Measurements from ENCODE around the gene CDH23. TPM values are rescaled to one million over a fixed set of nuclear protein-coding genes. Genes with fewer than 3 reads are reported as not detected.

Gene CDH23
- polyA plus RNA-seq, 1 donor from 2014 or later = 6.6 TPM

- Histone ChIP-seq H3K9ac (ENCODE audit: low read length) (no peak overlapping the region), H3K27ac (ENCODE audit: low read length) (no peak overlapping the region), H3K4me2 (ENCODE audit: low read length) (no peak overlapping the region), H3F3A (ENCODE audit: insufficient read depth, low read length, poor library complexity, severe bottlenecking) (no peaks in the 10 kb centered on the region), H2AFZ (ENCODE audit: low read depth, low read length) (no peak overlapping the region), H4K20me1 (ENCODE audit: insufficient read depth) (no peaks in the 10 kb centered on the region), H3K9me3 (ENCODE audit: low read length) (no peaks in the 10 kb centered on the region), H3K4me3 (ENCODE audit: low read length) (no peak overlapping the region), H3K36me3 (ENCODE audit: insufficient read depth, low read length) (no peaks in the 10 kb centered on the region), H3K79me2 (replicated peaks; ENCODE audit: insufficient read depth, low read length) (no peaks in the 10 kb centered on the region), H3K27me3 (ENCODE audit: insufficient read depth, low read depth, low read length) (no peaks in the 10 kb centered on the region), H3K9me2 (ENCODE audit: insufficient read depth, low read length) (no peaks in the 10 kb centered on the region)
- TF ChIP-seq, protein P1, sequence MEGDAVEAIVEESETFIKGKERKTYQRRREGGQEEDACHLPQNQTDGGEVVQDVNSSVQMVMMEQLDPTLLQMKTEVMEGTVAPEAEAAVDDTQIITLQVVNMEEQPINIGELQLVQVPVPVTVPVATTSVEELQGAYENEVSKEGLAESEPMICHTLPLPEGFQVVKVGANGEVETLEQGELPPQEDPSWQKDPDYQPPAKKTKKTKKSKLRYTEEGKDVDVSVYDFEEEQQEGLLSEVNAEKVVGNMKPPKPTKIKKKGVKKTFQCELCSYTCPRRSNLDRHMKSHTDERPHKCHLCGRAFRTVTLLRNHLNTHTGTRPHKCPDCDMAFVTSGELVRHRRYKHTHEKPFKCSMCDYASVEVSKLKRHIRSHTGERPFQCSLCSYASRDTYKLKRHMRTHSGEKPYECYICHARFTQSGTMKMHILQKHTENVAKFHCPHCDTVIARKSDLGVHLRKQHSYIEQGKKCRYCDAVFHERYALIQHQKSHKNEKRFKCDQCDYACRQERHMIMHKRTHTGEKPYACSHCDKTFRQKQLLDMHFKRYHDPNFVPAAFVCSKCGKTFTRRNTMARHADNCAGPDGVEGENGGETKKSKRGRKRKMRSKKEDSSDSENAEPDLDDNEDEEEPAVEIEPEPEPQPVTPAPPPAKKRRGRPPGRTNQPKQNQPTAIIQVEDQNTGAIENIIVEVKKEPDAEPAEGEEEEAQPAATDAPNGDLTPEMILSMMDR (IDR thresholded peaks at IDR 0.05; ENCODE audit: poor library complexity, severe bottlenecking) = no peak
- TF ChIP-seq, protein P2, sequence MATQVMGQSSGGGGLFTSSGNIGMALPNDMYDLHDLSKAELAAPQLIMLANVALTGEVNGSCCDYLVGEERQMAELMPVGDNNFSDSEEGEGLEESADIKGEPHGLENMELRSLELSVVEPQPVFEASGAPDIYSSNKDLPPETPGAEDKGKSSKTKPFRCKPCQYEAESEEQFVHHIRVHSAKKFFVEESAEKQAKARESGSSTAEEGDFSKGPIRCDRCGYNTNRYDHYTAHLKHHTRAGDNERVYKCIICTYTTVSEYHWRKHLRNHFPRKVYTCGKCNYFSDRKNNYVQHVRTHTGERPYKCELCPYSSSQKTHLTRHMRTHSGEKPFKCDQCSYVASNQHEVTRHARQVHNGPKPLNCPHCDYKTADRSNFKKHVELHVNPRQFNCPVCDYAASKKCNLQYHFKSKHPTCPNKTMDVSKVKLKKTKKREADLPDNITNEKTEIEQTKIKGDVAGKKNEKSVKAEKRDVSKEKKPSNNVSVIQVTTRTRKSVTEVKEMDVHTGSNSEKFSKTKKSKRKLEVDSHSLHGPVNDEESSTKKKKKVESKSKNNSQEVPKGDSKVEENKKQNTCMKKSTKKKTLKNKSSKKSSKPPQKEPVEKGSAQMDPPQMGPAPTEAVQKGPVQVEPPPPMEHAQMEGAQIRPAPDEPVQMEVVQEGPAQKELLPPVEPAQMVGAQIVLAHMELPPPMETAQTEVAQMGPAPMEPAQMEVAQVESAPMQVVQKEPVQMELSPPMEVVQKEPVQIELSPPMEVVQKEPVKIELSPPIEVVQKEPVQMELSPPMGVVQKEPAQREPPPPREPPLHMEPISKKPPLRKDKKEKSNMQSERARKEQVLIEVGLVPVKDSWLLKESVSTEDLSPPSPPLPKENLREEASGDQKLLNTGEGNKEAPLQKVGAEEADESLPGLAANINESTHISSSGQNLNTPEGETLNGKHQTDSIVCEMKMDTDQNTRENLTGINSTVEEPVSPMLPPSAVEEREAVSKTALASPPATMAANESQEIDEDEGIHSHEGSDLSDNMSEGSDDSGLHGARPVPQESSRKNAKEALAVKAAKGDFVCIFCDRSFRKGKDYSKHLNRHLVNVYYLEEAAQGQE (IDR thresholded peaks at IDR 0.05; ENCODE audit: borderline replicate concordance) = no peak
- no peak for TF ChIP-seq SMC3 (conservative IDR thresholded peaks at IDR 0.05; ENCODE audit: poor library complexity)
- no peak for TF ChIP-seq EP300 (conservative IDR thresholded peaks at IDR 0.05; ENCODE audit: poor library complexity, severe bottlenecking)
- no peak for TF ChIP-seq MXI1 (conservative IDR thresholded peaks at IDR 0.05; ENCODE audit: poor library complexity, severe bottlenecking)
- no peak for TF ChIP-seq RAD21 (conservative IDR thresholded peaks at IDR 0.05)
- no peak for TF ChIP-seq EZH2 (IDR thresholded peaks at IDR 0.05; ENCODE audit: borderline replicate concordance, insufficient read depth, low read length, poor library complexity, severe bottlenecking)
- no peak for TF ChIP-seq POLR2AphosphoS5 (IDR thresholded peaks at IDR 0.05)
- TF ChIP-seq TAF1 (IDR thresholded peaks at IDR 0.05; ENCODE audit: low read depth) = no peak
Measured at GRCh38 chr10:71603754-71604153, 207.0 kb downstream of the CDH23 start.

DNA sequence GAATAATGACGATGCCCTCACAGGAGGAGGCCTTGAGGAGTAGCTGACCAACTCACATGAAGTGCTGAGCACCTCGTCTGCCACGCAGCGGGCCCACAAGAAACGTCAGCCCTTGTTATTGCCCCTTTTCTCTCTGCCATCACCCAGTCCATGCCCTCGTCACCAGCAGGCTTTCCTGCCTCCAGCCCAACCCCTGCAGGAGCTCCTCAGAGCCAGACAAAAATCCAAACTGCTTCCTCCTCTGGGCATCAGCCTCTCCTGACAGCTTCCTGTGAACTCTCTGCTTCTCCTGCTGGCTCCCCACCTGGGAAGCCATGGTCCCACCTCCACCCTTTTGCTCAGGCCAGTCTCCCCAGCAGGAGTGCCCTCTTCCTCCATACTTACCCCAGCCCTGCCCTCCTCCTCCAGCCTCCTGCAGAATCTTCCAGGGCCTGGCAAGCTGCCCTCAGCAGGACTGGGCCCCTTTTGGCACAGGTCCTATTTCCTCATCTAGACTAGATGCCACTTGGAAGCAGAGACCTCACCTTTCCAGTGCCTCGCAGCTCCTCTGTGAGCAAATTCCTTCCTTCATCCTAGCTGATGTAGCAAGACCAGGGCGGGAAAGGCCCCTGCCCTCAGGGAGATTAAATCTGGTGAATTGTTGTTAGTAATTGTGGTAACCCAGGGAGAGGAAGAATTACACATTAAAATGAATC is 207.8 kb downstream of the CDH23 start:
- Histone ChIP-seq H3K79me2 (replicated peaks; ENCODE audit: insufficient read depth, low read length) (no peaks in the 10 kb centered on the region), H4K20me1 (ENCODE audit: insufficient read depth) (no peaks in the 10 kb centered on the region), H3K36me3 (ENCODE audit: insufficient read depth, low read length) (no peaks in the 10 kb centered on the region), H2AFZ (ENCODE audit: low read depth, low read length) (no peak overlapping the region), H3F3A (ENCODE audit: insufficient read depth, low read length, poor library complexity, severe bottlenecking) (no peaks in the 10 kb centered on the region), H3K9me2 (ENCODE audit: insufficient read depth, low read length) (no peaks in the 10 kb centered on the region), H3K4me3 (ENCODE audit: low read length) (no peak overlapping the region), H3K27me3 (ENCODE audit: insufficient read depth, low read depth, low read length) (no peaks in the 10 kb centered on the region), H3K9ac (ENCODE audit: low read length) (no peak overlapping the region), H3K4me2 (ENCODE audit: low read length) (no peak overlapping the region), H3K9me3 (ENCODE audit: low read length) (no peaks in the 10 kb centered on the region), H3K27ac (ENCODE audit: low read length) (no peak overlapping the region)
- no peak for TF ChIP-seq EZH2 (IDR thresholded peaks at IDR 0.05; ENCODE audit: borderline replicate concordance, insufficient read depth, low read length, poor library complexity, severe bottlenecking)
- TF ChIP-seq, protein P2 (IDR thresholded peaks at IDR 0.05; ENCODE audit: borderline replicate concordance) = no peak
- TF ChIP-seq EP300 (conservative IDR thresholded peaks at IDR 0.05; ENCODE audit: poor library complexity, severe bottlenecking) = no peak
- TF ChIP-seq SMC3 (conservative IDR thresholded peaks at IDR 0.05; ENCODE audit: poor library complexity) = no peak
- TF ChIP-seq TAF1 (IDR thresholded peaks at IDR 0.05; ENCODE audit: low read depth) = no peak
- TF ChIP-seq RAD21 (conservative IDR thresholded peaks at IDR 0.05) = no peak
- no peak for TF ChIP-seq POLR2AphosphoS5 (IDR thresholded peaks at IDR 0.05)

Measured in neural cell (in vitro differentiated cells).